ENCODE results near the gene MEST. TPM values are rescaled to one million over a fixed set of nuclear protein-coding genes. Genes with fewer than 3 reads are reported as not detected.

MEST gene
- total and polyA plus RNA-seq, 2 of the 13 experiments (the other 11 are each of a cell fraction or from before 2014, with no cell fraction given), result 49.5 to 54.6 TPM

- H3K9me3 ChIP-seq (ENCODE audit: low read length), result peaks cover 12% of the 10 kb centered on the region
- no peak overlapping the region for H3K27ac ChIP-seq (ENCODE audit: extremely low read length, insufficient read depth, low read length)
- FAIRE-seq (no peak), ATAC-seq (no peak), DNase-seq (ENCODE audit: low spot score) (no peak)
- BruUV-seq (replicated peaks), result no TSS peak
- H3K36me3 ChIP-seq (replicated peaks in 1 of 2; ENCODE audit: control insufficient read depth in 1 of 2, insufficient read depth in 2 of 2, low read length in 2 of 2), result 0 out of 5 replicates have a peak, but pooled peaks cover 0 to 2% of the 10 kb centered on the region in 2 experiments
- WGBS (ENCODE audit: low lambda C conversion rate), result 98% methylated on average over 49 of the region's 50 CpGs
- in situ Hi-C loops (cut with HindIII; ENCODE audit: extremely low pct_ligation_motif_present, low pct_unique_long_range_greater_than_20kb), result no loop called here
- intact Hi-C loops (cut with micrococcal nuclease; ENCODE audit: unreplicated experiment), result no loop called here
- POLR2A ChIA-PET, result no interaction called here
- no peak overlapping the region for H3K4me3 ChIP-seq (replicated peaks in 1 of 3; ENCODE audit: insufficient read depth in 1 of 3, low read depth in 2 of 3, low read length in 3 of 3)
- H3K79me2 ChIP-seq (ENCODE audit: insufficient read depth, low read length), result peaks cover 5% of the 10 kb centered on the region
- no peaks in the 10 kb centered on the region; the same call in 1 of the 2 replicates for H3K4me1 ChIP-seq (ENCODE audit: insufficient read depth, low read length)
- no peaks in the 10 kb centered on the region for H4K20me1 ChIP-seq (ENCODE audit: insufficient read depth, low read length)
- TF ChIP-seq HIVEP1 (CRISPR knock-in tag; IDR thresholded peaks at IDR 0.05), result no peak
- no peak for TF ChIP-seq RORA (CRISPR knock-in tag; IDR thresholded peaks at IDR 0.05)
- TF ChIP-seq KMT2A (CRISPR knock-in tag; IDR thresholded peaks at IDR 0.05), result no peak
- TF ChIP-seq ZBTB34 (CRISPR knock-in tag; IDR thresholded peaks at IDR 0.05), result no peak
- no peak for TF ChIP-seq PLRG1 (conservative IDR thresholded peaks at IDR 0.05)
- no peak for TF ChIP-seq ARNT2 (CRISPR knock-in tag; IDR thresholded peaks at IDR 0.05; ENCODE audit: low read depth)
- TF ChIP-seq ZNF775 (CRISPR knock-in tag; IDR thresholded peaks at IDR 0.05; ENCODE audit: borderline replicate concordance), result no peak
- TF ChIP-seq ZNF563 (CRISPR knock-in tag; IDR thresholded peaks at IDR 0.05), result no peak
- no peak for TF ChIP-seq ETS1 (CRISPR knock-in tag; IDR thresholded peaks at IDR 0.05)
- no peak for TF ChIP-seq ZNF331 (CRISPR knock-in tag; IDR thresholded peaks at IDR 0.05)
- no peak for TF ChIP-seq ONECUT2 (CRISPR knock-in tag; IDR thresholded peaks at IDR 0.05)
- TF ChIP-seq ZNF101 (CRISPR knock-in tag; IDR thresholded peaks at IDR 0.05; ENCODE audit: borderline replicate concordance, low read depth), result no peak
- no peaks in the 10 kb centered on the region for H3K27me3 ChIP-seq (ENCODE audit: control insufficient read depth in 1 of 2, insufficient read depth in 2 of 2, low read length in 2 of 2)
- CTCF ChIA-PET (ENCODE audit: low intra/inter-chr PET ratio, low total read pairs), result no interaction called here
- no peak overlapping the region for H3K4me2 ChIP-seq (ENCODE audit: low read depth, low read length)
- H3K9ac ChIP-seq (ENCODE audit: insufficient read depth, low read depth, low read length), result no peak overlapping the region
- H2AFZ ChIP-seq (ENCODE audit: low read length), result no peak overlapping the region
These were observed 814 bp downstream of the MEST start for GRCh38 chr7:130492523-130493274.
